HG02798 (cell line): ENCODE measurements around the gene CDCP2.
"Not testable (repeated sequence)": the region's sequence is repeated elsewhere in the genome, so short reads cannot be mapped to it uniquely, and the experiment has no call there.

Source experiments
- ATAC-seq: cut with Tn5 transposase; IDR thresholded peaks from one replicate; pipeline ENCODE4 v1.9.1; 2021; ENCODE audit warnings: mild to moderate bottlenecking; ENCODE audit not compliant: unreplicated experiment, poor library complexity

Gene CDCP2

DNA sequence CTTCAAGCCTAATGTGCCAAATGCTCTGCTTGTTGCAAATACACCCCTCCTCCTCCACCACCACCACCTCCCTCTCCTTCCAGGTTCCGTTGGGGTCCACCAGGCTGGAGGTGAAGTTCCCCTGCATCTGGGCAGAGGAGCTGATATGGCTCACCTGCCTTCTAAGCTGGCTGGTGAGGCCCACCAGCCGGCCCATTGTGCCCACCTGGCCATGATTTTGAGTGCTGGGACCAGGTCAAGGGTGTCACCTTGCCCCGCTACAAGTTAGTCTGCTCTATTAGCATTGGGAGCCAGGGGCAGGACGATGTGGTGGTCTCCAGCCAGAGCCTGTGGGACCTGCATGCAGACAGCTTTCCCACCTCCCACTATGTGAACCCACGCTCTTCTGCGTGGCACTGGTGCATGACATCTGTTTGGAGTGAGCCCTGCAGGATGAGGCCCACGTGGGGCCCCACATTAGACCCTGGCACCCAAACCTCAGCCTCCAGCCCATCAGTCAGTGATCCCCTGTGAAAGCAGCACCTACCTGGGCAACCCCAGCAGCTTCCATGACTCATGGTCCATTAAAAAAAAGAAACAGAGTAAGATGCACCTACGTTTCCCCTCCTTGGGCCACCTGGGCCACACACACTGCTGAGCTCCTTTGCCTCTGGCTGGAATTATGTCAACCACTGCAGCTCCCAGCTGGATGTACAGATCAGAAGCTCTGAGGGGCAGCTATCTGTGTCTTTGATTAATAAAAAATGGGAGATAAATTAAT lies 15.6 kb upstream of the CDCP2 start:
- ATAC-seq = no peak

DNA sequence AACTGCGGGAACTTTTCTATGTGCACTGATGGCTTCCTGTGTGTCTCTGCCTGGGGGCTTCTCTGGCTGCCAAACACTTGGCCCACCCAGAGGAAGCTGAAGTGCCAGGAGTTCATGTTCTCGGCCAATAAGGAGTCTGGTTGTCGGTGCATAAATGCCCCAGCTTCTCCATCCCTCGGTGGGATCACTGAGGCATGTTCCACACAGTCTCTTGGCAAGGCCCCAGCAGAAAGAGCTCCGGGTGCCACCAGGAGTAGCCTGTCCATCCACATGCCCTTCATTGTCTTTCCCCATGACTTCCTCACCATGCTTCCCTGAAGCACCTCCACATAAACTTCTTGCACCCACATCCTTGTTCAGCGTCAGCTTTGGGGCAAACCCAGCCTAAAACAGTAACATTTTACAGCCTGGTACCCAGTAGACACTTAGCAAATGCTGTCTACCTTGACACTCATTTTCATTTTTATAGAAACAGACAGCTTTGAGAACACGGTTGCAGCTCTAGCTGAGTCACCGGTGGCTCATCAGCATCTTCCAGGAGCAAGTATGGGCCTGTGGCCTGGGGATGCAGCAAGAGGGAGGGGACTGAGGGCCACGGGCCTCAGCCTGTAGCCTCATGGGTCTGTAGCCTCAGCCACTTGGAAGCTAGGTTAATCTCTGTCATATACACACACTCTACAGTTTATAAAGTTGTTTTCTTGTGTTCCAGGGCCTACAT lies 14.8 kb upstream of the CDCP2 start:
- ATAC-seq = no peak

DNA sequence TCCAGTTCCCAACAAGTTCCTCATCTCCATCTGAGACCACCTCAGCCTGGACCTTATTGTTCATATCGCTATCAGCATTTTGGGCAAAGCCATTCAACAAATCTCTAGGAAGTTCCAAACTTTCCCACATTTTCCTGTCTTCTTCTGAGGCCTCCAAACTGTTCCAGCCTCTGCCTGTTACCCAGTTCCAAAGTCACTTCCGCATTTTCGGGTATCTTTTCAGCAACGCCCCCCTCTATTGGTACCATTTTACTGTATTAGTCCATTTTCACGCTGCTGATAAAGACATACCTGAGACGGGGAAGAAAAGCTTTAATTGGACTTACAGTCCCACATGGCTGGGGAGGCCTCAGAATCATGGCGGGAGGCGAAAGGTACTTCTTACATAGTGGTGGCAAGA lies 13.6 kb upstream of the CDCP2 start:
- ATAC-seq = not testable (repeated sequence)

DNA sequence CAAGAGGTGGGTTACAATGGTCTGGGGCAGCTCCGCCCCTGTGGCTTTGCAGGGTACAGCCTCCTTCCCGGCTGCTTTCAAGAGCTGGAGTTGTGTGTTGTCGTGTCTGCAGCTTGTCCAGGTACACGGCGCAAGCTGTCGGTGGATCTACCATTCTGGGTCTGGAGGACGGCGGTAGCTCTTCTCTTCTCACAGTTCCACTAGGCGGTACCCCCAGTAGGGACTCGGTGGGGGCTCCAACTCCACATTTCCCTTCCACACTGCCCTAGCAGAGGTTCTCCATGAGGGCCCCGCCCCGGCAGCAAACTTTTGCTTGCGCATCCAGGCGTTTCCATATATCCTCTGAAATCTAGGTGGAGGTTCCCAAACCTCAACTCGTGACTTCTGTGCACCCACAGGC lies 12.3 kb upstream of the CDCP2 start:
- ATAC-seq = no peak

DNA sequence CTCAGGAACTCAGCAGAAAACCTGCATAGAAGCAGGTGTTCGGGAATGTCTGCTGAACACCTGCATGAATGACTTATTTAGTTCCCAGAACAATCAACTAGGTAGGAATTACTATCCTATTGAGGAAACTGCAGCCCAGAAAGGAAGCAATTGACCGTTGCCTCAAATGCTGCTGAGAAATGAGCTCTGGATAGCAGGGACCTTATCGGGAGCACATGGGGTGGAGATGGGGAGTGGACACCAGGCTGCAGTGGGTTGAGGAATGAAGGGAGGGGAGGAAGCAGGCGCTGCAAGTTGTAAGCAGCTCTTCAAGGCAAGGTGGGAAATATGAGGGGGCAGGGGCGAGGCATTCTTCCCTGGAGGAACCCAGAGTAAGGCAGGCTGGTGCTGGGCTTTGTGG lies 10.8 kb upstream of the CDCP2 start:
- ATAC-seq = no peak

DNA sequence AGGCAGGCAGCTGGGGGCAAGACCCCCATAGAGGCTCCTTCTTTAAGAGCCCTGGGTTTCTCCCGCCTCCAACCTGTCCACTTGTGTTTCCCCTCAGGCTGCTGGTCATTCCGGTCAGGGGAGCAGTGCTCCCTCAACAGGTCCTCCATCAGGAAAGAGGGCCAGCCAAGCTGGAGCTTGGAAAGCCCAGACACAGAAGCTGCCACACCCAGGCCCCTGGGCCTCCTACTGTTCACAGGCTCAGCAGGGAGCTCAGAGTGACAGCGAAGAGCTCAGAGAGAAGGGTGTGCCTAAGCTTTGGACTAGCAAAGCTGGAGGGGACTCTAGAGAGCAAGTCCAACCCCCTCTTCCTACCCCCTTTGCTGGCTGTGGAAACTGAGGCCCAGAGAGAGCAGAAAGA lies 10.3 kb upstream of the CDCP2 start:
- ATAC-seq = no peak

DNA sequence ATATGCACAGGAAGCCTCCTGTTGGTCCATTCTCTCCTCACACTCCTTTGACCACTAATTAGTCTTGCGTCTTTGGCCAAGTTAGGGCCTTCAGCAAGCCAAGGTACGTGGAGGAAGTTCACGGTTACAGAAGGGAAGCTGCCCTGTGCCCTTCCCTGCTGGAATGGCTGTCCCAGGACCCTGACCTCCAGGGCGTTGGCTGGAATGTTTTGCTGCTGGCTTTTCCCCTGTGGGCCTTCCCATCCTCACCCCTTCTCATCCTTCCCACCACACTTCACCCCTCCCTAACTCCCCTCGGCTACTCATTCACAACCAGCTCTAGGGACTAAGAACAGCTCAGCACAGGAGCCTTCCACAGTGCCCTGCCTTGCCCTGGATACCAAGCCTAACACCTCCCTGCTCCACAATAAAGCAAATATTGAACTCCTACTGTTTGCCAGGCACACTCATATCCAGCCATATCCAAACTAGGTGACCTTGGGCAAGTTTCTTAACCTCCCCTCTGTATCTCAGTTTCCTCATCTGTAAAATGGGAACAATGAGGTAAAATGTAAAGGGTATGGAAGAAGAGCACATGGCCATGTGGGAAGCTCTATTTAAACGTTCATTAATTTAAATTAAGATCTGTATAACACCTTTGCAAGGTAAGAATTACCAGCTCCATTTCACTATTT lies 8.8 kb upstream of the CDCP2 start:
- no peak for ATAC-seq

DNA sequence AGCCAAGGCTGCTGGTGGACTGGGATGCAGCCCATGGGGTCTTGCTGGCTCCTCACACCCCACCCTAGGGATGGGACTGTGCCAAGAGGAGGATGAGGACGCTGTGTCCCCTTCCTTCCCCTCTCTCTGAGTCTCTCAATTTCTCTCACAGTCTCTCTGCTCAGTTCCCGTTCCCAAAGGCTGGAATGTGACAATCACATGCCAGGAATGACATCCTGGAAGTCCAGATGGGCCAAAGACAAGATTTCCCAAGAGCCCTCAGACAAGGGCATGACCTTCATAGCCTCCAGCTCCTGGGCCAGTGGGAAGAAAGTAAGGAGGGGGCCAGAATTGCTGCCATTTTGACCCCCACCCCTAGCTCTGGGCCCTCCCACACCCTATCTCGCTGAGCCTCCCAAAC lies 7.6 kb upstream of the CDCP2 start:
- no peak for ATAC-seq

DNA sequence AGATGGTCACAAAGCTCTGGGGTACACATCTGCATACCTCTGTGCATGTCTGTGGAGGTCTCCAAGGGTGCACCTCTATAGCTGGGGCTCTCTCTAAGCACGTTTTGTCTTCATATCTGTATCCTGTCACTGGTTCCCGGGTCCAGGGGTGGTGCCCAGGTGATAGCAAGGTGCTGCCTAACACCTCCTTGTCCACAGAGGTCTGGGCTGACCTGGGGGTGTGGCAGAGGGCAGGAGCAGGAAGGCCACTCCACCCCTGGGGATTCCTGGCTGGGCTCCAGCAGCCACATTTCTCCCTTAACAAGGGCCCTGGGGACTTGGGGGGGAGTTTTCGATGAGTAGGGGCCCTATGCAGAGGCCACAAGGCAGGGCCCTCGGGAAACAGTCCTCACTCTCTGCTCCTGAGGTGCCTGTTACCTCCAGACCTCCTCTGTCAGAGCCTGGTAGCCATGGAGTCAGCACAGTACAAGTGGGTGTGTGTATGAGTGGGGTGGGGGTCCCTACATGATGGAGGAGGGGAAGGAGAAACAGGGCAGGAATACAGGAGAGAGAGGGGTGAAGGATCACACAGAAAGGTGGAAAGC lies 7.0 kb upstream of the CDCP2 start:
- no peak for ATAC-seq

DNA sequence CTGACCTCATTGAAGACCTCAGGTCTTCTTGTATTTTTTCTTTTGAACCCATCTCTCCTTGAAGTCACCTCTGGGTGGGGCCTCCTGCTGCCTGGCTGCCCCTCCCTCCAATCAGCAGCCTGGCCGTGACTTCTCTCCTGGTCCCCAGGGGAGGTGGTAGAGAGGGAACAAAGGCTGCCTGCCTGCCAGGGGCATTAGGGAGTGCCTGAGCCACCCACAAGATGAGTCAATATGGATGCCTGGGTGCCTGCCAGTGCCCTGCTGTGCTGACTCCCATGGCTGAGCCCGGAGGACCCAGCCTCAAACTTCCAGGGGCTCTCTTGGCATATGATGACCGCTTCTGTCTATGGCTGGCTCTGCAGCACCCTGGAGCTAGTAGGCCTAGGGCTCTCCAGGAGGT lies 5.3 kb upstream of the CDCP2 start:
- ATAC-seq = no peak

DNA sequence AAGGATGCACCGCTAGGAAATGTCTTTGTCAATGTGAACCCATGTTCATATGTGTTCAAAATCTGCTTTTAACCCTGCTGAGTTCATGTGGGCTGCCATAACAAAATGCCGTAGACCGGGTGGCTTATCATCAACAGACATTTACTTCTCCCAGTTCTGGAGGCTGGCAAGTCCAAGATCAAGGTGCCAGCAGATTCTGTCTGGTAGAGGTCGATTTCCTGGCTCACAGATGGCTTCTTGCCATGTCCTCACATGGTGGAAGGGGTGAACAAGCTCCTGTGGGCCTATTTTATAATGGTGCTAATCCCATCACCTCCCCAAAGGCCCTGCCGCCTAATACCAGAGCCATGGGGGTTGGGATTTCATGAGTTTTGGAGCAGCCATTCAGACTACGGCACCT lies 4.6 kb upstream of the CDCP2 start:
- no peak for ATAC-seq

DNA sequence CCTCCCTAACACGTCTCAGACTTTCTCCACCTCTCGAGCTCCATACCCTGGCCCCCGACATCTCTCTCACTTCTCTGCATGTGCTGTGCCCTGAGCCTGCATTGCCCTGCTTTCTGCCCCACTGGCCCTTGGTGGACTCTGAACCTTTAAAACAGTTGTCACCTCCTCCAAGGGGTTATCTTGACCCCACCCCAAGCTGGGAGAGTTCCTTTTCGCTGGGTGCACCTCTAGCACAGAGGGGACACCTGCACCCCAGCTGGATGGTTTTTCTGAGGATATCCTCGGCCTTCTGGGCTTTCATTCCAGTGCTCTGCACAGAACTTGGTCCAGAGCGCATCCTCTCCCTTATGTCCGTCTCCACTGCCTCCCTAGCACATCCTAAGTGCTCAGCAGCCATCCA lies 4.2 kb upstream of the CDCP2 start:
- no peak for ATAC-seq

DNA sequence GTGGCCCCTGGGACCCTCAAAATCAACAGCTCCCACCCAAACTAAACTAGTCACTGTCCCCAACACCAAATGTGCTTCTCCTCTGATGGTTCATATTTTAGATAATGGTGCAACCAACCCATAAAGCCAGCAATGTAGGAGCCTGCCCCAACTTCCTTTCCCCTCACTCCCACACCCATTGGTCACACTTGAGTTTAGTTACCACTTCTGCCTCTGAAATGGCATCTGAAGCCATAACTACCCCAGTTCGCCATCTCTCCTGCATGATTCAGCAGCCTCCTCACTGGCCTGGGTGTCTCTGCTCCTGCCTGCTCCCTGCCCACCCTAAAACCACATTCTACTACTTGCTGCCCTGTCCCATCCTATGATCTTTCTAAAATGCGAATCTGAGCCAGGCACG lies 3.4 kb upstream of the CDCP2 start:
- no peak for ATAC-seq

DNA sequence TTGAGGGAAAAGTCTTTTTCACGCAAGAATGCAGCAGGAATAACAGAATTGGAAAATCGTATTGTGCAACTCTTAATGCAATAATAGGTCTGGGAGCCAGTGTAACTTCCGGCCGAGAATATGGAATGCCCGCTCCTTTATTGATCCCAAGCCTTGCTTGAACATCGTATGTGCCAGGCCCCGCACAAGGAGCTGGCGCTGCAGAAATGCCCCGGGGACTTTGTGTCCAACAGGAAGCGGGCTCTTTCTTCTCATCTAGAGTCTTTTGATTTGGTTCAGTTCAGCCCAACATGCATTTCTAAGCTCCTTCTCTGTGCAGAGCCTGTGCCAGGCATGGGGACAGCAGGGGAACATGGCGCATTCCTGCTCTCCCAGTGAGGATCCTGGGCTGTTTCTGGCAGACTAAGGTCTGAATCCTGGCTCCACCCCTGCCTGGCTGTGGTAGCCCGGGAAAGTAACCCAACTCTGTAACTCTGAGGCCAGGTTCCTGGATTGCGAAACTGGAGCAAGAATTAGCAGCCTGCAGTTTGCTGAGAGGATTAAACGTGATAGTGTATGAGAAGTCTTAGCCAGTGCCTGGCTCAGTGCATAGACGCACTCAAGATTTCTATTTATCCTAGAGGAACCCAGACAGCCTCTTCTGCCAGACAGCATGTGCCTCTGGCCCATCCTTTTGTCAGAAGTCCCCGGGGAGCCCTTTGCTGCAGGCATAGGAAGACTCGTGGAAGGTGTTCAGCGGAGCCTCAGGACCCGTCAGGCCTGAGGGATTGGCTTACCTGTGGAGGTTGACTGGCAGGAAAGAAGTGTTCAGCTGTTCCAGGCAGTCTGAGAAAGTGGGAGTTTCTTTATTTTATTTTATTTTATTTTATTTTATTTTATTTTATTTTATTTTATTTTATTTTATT lies 987 bp upstream of the CDCP2 start:
- ATAC-seq = no peak

DNA sequence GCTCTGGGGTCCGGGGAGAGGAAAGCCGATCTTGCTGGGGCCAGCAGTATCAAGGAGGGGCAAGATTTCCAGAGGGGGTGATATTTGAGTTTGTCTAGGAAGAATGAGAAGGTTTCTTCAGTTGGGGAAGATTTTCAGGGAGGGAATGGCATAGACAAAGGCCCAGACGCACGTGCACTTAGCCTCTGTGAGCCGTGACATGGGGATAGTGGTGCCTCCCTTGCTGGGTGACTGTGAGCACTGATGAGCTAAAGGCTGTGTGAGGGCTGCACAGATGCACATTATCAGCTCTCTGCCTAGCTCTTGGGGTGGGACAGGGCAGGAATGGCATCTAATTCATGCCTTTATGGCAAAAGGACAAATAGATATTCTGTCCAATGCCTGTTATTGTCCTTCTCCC lies 1.8 kb downstream of the CDCP2 start:
- no peak for ATAC-seq

DNA sequence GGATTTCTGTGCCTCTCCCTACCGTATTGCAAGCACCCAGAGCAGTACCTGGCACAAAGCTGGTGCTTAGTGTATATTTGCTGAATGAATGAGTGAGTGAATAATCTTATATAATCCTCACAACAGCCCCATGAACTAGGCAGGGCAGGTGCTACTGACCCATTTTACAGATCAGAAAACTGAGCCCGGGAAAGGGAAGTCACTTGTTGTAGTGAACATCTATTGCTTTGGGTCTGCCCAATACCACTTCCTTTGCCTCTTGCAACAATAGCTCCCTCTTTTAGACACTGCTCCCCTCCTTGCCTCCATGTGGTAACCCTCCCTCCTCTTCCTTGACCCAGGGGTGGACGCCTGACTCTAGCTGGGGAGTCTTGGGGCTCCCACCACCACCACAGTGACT lies 3.1 kb downstream of the CDCP2 start:
- no peak for ATAC-seq

DNA sequence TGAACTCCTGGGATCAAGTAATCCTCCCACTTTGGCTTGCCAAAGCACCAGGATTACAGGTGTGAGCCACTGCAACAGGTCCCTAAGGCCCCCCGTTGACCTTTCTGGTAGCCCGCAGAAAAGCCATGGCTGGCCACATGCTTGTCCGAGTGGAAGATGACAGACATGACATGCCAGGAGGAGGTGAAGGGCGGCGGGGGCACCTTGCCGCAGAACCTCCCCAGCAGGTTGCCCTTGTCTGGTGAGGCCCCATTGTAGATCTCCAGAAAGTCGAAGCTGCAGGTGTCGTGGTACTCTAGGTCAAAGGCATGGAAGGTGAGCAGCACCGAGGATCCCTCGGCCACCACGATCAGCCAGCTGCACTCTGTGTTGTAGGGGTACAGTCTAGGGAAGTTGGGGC lies 8.4 kb downstream of the CDCP2 start:
- no peak for ATAC-seq

DNA sequence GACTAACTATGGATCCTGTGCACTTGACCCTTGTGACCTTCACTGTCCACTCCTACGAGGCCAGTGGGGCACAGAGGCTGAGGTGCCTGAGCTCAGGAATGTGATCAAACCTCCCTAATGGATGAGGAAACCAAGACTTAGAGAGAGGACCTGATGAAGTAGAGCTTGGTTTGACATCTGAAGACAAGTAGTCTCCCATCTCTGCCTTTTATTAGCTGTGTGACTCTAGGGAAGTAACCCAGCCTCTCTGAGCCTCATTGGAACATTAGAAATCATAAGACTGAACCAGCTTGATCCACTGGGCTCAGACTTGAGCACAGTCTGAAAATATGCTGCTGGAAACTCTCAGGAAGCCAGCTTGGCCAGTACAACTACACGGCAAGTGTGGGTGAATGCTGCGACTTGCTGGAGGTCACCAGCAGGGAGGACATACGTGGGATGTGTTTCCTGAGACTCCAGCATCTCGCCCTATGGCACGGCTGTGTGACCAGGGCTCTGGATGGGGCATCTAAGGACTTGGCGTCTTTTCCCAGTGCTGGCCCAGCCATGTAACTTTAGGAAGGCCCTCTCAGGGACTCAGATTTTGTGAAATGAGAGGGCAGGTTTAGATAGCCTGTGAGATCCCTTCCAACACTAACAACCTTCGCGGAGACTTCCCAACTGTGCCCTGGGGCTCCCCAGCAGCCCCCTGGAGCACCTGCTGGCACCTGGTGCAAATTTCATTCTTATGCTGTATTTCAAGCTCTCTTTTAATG lies 10.5 kb downstream of the CDCP2 start:
- ATAC-seq = no peak

DNA sequence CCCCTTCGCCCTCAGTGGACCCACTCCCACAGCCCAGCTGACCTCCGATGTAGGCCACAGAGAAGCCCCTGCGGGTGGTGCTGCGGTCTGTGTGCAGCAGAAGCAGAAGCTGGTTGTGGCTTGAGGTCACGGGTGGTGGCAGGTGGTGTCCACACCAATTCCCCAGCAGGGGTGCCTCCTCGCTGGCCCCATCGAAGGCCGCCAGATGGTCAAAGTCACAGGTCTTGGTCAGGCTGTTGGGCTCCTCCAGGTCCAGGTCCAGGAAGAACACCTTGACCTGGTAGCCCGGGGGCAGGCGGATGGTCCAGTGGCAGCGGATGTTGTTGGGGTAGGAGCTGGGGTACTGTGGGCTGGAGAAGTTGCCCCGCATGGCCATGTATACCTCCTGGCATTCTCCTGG lies 13.1 kb downstream of the CDCP2 start:
- no peak for ATAC-seq

DNA sequence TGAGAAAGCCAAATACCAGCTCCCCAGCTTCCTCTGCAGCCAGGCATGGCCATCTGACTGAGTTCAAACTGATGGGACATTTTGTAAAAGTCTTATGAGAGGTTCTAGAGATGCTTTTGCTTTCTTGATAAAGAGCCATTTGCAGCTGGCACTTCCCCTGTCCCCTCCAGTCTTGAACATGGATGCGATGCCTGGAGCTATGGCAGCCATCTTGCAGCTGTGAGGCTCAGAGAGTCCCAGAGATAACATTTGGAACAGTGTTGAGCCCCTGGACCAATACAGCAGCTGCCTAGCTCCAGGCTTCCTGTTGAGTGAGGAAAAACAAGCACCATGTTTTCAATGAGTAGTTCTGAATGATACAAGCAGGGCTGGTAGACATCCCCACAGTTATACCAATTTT lies 13.8 kb downstream of the CDCP2 start:
- ATAC-seq = no peak
